ENCODE measurements around the gene SARM1.
"Not testable (repeated sequence)": the region's sequence is repeated elsewhere in the genome, so short reads cannot be mapped to it uniquely, and the experiment has no call there.

Gene SARM1

GRCh38 chr17:28433721-28434120 is 62.2 kb downstream of the SARM1 start:
- no peak for DNase-seq

GRCh38 chr17:28434326-28434725 is 62.8 kb downstream of the SARM1 start:
- DNase-seq: not testable (repeated sequence)

GRCh38 chr17:28443901-28444638 is 72.6 kb downstream of the SARM1 start:
- no peak for DNase-seq

GRCh38 chr17:28446716-28447395 is 75.4 kb downstream of the SARM1 start:
- DNase-seq: no peak

- DNase-seq: no peak
Measured at GRCh38 chr17:28447396-28447760, 75.9 kb downstream of the SARM1 start.

GRCh38 chr17:28449859-28450258 is 78.4 kb downstream of the SARM1 start:
- DNase-seq: no peak

Measured in activated gamma-delta T cell (primary cell).